GM11168 (cell line): ENCODE measurements around the gene SUCLG2.

Experiments used
- in situ Hi-C: fragments of 300-500 bp; cut with MboI; formaldehyde crosslinking; loops from one replicate; pipeline ENCODE4 v1.12.0; 2022; ENCODE audit warnings: low sequenced_read_pairs; ENCODE audit not compliant: unreplicated experiment

The SUCLG2 gene

GRCh38 chr3:67654099-67654843 lies at the start of gene SUCLG2:
TSS of gene SUCLG2 (minus strand) at chr3:67654612. CDS start at chr3:67654586, 26 bp downstream.
- in situ Hi-C loops, result no loop called here

- in situ Hi-C loops, result no loop called here
These were observed 46.2 kb upstream of the SUCLG2 start for GRCh38 chr3:67700596-67700995.

DNA sequence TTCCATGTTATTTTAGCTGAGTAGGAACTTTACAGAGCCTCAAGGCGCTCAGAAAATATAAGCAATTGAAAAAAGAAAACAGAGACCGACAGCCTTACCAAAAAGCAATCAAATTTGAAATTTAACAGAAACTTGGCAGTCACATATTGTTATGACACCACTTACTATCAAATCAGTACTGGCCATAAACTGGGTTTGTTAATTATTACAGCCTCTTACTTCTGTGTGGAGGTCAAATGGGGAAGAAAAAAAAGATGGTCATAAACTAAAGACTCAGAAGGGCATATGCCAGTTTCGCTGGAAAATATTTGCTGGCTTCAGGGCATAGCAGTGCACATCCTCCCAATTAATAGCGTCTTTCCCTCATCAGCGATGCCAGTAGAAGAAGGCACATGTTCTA lies 45.5 kb upstream of the SUCLG2 start:
- in situ Hi-C loops, result no loop called here

DNA sequence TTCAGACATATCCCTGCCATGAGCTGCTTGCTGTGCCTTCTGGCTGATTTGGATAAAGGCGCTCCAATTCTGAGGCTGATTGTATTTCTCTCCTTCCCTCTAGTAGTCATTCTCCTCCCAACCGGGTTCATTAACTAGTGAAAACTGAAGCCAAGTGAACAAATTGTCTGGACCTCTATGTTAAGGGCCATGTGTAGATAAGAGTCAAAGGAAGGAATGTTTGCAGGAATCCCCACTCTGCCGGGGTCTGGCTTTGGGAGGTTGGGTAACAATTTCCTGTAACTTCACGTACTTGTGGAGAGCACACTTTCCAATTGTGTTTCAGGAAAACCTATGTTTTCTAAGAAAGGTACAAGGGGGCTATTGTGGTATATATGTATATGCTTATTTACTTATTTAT lies 38.2 kb upstream of the SUCLG2 start:
- in situ Hi-C loops, result no loop called here

DNA sequence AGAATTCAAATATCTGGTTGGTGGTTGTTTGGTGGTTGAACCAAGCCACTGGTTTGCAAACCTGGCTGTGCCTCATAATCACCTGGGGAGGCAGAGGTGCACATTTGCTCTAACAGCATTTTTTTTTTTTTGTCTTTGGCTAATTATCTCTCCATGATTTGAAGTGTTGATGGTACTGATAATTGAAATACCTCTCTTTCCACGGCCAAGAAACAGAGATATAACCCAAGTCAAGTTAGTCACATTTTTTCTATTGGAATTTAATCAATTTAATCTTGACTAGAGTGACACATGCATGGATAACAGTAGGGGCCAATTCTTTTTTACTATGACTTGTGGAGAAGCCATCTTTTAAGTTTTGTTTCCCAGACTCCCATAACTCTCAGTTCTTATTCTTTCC lies 37.5 kb upstream of the SUCLG2 start:
- in situ Hi-C loops, result no loop called here

DNA sequence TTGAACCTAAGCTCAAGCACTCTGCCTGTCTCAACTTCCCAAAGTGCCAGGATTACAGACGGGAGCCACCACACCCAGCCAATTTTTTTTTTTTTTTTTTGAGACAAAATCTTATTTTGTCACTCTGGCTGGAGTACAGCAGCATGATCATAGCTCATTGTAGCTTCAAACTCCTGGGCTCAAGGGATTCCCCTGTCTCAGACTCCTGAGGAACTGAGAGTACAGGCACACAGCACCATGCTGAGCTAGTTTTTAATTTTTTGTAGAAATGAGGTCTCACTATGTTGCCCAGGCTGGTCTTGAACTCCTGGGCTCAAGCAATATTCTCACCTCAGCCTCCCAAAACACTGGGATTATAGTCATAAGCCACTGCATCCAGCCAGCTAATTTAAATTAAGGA lies 36.8 kb upstream of the SUCLG2 start:
- in situ Hi-C loops, result no loop called here

DNA sequence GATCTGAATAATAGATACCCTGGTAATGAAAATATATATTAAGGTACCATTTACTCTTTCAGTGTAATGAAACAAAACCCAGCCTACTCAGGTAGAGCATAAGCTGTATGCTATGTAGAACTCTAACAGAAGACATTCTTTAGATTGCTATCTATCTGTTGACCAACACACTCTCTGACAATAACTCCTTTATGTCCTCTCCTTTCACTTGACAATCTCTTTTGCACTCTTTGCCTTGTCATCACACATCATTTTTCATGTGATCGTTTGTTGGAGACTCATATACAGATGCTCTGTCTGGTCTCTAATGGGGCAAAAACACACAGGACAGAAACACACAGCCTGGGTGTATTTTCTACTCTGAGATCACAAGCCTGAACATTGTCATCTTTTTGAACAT lies 35.4 kb upstream of the SUCLG2 start:
- in situ Hi-C loops, result no loop called here

DNA sequence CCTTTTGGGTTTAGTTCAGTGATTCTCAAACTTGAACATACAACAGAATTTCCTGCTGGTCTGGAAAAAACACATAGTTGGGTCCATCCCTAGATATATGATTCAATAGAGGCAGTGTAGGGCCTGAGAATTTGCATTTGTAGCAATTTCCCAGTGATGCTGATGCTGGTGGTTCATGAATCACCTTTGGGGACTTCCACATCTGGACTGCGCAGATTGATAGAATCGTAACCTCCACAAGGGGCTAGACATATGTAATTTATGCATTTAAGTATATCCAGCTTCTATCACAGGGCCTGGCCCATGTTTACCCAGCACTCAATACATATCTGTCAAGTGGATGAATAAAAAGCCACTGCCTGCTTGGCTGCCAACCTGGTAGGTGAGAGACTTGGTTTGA lies 33.8 kb upstream of the SUCLG2 start:
- in situ Hi-C loops, result no loop called here

DNA sequence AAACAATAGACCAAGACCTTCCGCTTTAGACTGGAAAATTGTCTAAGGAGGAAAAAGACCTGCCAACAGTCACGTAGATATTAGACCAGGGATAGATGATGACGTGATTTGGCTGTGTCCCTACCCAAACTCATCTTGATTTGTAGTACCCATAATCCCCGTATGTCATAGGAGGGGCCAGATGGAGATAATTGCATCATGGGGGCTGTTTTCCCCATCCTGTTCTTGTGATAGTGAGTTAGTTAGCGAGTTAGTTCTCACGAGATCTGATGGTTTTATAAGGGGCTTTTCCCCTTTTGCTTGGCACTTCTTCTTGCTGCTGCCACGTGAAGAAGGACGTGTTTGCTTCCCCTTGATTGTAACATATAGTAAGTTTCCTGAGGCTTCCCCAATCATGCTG lies 31.7 kb upstream of the SUCLG2 start:
- in situ Hi-C loops, result no loop called here

DNA sequence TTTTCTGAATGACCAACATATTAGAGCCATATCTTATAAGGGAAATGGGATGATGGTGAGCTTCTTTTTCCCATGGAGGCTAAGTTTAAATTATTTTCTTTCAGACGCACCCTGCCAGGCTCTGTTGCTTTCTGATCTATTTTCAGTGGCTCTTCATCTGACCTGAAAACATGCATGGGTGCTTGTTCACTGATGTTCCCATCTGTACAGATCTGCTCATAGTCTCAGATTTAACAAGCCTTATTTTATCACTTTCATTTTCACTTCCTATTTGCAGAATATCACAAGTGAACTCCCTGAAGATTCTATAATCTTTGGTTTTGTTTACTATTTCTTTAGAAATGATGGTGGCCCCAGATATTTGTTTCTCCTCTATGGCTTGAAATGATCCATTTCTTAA lies 31.1 kb upstream of the SUCLG2 start:
- in situ Hi-C loops, result no loop called here

GRCh38 chr3:67684211-67684610 lies 29.8 kb upstream of the SUCLG2 start:
- in situ Hi-C loops, result no loop called here

DNA sequence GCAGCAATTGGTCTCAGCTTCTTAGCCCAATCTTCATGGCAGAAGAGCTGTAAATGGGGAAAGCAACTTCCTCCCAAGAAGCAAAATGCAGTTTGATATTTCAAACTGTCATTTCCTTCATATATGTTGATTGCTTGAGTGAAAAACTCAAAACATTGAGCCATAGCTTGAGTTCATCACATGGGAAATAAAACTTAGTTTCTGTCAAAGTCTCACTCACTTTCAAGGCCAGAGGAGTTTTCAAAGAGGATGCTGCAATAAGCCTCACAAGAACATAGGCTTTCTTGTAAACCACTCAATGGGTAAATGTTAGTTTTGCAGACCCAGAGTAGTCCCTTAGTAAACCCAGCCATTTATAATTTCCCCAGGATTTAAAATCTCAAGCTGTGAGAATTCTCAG lies 29.1 kb upstream of the SUCLG2 start:
- in situ Hi-C loops, result no loop called here

DNA sequence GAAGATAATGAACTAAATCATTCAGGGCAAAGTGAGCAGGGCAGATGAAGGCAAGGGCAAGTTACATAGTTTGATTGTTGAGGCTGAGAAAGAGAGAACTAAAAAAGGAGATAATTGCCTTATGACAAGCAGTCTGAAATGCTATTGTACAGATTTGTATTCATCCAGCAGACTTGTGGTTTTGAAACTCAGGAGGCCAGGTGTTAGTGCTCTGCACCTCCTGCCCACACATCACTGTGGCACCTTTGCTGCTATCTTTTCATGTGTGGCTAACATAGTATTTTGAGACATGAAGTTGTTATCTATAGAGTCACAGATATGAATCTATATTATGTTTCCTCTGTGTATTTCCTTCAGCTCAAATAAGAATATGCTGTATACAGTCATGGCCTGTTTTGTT lies 24.3 kb upstream of the SUCLG2 start:
- in situ Hi-C loops, result no loop called here

GRCh38 chr3:67674055-67674454 lies 19.6 kb upstream of the SUCLG2 start:
- in situ Hi-C loops, result no loop called here

- in situ Hi-C loops, result no loop called here
These were observed 8.3 kb upstream of the SUCLG2 start for GRCh38 chr3:67662733-67663132.

DNA sequence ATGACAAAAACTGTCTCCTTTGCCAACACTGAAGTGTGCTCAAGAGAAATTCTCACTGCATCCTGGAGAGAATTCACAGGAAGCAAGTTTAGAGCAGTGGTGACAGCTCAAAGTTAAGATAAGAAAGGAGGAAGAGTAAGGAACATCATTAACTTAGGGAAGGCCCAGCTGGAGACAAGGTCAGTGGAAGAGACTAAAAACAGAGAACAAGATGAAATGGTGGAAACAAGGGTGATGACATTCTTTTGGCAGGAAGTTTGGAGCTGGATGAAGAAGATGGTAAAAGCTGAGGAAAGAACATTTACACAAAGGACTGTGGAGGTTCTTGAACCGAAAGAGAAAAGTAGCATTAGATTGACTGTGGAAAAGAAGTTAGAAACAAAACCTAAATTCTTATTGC lies 6.7 kb upstream of the SUCLG2 start:
- in situ Hi-C loops, result no loop called here

GRCh38 chr3:67657192-67657591 lies 2.8 kb upstream of the SUCLG2 start:
- in situ Hi-C loops, result no loop called here

GRCh38 chr3:67656614-67657013 lies 2.2 kb upstream of the SUCLG2 start:
- in situ Hi-C loops, result no loop called here

DNA sequence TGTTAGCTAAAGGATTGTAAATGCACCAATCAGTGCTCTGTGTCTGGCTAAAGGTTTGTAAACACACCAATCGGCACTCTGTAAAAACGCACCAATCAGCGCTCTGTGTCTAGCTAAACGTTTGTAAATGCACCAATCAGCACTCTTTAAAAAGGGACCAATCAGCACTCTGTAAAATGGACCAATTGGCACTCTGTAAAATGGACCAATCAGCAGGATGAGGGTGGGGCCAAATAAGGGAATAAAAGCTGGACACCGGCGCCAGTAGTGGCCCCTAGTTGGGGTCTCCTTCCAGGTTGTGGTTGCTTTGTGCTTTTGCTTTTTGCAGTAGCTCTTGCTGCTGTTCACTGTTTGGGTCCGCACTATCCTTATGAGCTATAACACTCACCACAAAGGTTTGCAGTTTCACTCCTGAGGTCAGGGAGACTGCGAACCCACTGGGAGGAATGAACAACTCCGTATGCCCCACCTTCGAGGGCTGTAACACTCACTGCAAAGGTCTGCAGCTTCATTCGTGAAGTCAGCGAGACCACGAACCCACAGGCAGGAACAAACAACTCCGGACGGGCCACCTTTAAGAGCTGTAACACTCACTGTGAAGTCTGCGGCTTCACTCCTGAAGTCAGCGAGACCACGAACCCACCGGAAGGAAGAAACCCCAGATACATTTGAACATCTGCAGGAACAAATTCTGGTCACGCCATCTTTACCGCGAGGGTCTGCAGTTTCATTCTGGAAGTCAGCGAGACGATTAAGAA lies 1.1 kb upstream of the SUCLG2 start:
- in situ Hi-C loops, result no loop called here

DNA sequence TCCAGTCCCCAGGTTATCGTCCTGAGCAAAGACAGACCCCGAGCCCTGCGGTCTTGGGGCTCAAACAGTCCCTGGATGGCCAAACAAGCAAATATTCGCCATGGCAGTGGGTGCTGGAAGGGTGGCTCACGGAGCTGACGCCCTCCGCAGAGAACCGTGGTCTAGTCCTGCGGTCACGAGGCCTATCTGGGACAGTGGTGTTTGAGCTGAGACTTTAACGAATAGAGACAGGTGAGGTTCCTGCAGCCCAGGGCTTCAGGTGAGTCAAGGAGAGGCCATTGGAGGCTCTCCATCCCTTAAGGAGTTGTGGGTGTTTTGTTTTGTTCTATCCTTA lies 399 bp upstream of the SUCLG2 start:
- in situ Hi-C loops, result no loop called here

GRCh38 chr3:67653425-67654098 lies 850 bp downstream of the SUCLG2 start:
- in situ Hi-C loops, result no loop called here
